GM19452 (cell line): ENCODE data around the gene DGKD.

Source experiments
- ATAC-seq: cut with Tn5 transposase; IDR thresholded peaks from one replicate; pipeline ENCODE4 v1.9.1; 2021; ENCODE audit not compliant: unreplicated experiment

Gene DGKD

DNA sequence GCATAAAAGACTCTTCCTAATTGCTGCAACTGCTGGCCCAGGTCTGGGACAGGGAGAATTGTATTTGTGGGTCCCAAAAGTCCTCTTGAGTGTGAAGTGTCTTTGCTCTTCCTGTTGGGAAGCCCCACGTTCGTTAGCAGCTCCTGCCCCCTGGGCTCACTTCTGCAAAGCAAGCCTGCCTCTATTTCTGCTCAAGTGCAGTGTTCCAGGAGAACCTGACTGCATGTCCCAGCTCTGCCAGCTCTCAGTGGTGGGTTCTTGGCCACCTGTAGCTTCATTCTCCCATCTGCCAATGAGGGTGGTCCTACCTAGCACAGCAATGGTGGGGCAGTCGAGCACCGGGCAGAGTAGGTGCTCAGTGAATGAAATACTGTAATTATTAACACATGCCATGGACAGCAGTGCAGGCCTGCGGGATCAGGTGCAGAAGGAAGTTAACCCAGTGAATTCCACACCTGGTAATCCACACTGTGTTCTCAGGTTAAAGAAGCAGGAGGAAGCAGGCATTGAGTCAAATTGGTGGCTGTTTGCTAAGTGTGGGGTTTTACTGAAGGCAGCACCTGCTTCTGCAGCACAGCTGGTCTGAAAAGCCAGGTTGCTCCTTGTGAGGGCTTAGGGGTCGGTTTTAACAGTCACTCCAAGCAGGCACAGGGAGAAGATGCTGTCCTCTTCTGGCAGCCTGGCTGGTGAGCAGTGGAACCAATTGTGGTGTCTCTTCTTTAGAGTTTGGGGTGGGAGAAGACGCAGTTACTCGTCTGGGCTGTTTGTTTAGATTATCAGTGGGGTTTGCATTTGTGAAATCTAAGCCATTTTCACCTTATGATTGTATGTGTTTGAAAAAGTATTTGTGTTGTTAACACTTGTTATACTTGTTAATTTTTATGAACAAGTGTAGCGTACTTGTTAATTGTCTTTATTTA, 54.3 kb downstream of the DGKD start:
- no peak for ATAC-seq

DNA sequence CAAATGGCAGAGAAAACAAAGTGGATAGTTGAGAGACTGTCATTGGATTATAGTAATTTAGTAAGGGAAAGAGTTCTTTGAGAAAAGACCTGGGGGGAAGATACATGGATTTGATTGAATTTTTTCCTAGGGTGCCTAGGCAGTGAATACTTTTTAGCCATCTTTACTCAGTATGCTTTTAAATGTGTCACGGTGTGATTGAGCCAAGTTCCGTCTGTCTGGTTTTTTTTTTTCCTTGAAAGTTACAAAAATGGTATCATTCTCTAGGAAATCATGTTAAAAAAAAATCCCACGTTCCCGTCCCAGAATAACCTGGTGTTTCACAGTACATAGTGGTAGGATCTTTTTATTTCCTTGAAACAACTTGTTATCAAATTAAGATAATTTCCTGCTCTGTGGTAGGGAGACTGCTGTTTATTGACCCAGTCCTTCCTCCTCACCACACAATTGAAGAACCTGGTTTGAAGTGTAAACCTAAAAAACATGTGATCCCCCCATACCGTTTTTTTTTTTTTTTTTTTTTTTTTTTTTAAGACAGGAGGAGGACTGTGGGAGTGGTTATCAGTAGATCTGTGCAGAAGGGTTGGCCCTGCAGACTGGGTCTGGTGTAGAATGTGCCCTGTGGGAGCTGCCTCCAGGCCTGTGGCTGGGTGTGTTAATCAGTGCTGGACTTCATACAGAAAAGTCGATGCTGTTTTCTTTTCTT, 55.1 kb downstream of the DGKD start:
- ATAC-seq, result no peak

- ATAC-seq, result no peak
Observed at GRCh38 chr2:233410196-233410760, 56.0 kb downstream of the DGKD start.

DNA sequence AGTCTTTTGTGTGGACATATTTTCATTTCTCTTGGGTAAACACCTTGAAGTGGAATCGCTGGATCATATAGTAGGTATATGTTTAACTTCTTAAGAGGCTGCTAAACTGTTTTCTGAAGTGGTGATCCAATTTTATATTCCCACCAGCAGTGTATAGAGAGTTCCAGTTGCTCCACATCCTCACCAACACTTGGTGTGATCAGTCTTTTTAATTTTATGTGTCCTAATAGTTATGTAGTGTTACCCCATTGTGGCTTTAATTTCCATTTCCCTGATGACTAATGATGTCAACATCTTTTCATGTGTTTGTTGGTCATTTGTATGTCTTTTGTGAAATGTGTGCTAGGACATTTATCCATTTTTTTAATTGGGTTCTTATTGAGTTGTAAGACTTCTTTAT, 56.9 kb downstream of the DGKD start:
- no peak for ATAC-seq

- no peak for ATAC-seq
Observed at GRCh38 chr2:233412405-233412804, 58.1 kb downstream of the DGKD start.

DNA sequence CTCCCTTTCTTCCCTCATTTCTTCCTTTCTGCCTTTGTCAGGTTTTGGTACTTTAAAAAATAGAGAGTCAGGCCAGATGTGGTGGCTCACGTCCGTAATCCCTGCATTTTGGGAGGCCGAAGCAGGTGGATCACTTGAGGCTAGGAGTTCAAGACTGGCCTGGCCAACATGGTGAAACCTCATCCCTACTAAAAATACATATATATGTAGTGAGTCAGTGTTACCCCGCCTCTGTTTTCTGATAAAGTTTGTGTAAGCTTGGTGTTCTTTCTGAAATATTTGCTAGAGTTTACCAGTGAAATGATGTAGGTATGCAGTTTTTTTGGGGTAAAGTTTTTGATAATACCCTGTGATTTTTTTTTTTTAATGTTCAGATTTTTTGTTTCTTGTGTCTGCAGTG, 58.8 kb downstream of the DGKD start:
- no peak for ATAC-seq

DNA sequence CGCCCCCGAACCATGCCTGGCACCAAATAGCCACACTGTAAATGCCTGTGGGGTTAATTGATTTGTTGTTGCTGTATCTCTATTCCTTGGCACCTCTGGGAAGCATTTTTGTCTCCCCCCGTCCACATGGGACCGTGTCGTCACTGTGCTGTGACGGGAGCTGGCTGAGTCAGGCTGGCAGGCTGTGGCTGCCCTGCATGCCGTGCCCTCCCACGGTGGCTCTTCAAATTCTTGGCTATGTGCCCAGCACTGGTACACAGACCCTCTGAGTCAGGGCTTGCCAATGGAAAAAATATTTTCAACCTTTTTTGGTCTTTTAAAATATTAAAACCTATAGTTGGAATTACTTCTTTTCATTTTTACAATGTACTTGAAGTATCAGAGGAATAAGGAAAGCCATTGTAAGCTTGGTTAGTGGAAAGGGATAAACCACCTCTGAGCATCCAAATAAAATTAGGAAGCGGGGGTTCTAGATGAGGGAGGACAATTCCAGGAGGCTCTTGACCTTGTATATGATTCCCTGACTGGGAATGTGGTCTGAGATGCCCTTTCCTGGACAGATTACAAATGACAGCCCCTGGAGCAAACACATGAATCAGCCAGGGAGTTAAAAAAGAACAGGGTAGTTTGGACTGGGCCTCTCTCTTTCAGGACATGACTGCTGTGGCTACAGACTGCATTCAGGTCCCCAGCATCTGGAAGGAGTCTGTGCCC, 59.4 kb downstream of the DGKD start:
- ATAC-seq, result no peak

- ATAC-seq, result no peak
Observed at GRCh38 chr2:233414273-233414654, 60.0 kb downstream of the DGKD start.

- ATAC-seq, result no peak
Observed at GRCh38 chr2:233414777-233415570, 60.7 kb downstream of the DGKD start.

- no peak for ATAC-seq
Observed at GRCh38 chr2:233416199-233416598, 61.9 kb downstream of the DGKD start.

DNA sequence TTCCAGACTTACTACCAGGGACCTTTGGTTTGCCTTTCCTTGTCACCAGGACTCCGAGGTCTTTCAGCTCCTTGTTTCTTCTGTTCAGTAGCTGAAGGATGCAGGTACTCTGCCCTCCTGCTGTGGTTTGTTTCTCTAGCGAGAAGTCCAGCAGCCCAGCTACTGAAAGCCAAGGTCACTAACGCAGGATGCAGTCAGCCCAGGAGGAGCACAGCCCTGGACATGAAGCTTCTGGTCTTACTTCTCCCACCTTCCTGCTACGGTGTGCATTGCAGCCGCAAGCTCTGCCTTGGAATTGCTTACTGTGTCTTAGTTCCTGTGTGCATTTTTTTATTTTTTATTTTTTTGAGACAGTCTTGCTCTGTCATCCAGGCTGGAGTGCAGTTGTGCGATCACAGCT, 62.4 kb downstream of the DGKD start:
- ATAC-seq, result no peak

- ATAC-seq, result no peak
Observed at GRCh38 chr2:233417282-233417681, 63.0 kb downstream of the DGKD start.

GRCh38 chr2:233418052-233418760, 63.9 kb downstream of the DGKD start:
- ATAC-seq, result no peak

GRCh38 chr2:233418761-233419546, 64.7 kb downstream of the DGKD start:
- ATAC-seq, result peak; percentile 40

DNA sequence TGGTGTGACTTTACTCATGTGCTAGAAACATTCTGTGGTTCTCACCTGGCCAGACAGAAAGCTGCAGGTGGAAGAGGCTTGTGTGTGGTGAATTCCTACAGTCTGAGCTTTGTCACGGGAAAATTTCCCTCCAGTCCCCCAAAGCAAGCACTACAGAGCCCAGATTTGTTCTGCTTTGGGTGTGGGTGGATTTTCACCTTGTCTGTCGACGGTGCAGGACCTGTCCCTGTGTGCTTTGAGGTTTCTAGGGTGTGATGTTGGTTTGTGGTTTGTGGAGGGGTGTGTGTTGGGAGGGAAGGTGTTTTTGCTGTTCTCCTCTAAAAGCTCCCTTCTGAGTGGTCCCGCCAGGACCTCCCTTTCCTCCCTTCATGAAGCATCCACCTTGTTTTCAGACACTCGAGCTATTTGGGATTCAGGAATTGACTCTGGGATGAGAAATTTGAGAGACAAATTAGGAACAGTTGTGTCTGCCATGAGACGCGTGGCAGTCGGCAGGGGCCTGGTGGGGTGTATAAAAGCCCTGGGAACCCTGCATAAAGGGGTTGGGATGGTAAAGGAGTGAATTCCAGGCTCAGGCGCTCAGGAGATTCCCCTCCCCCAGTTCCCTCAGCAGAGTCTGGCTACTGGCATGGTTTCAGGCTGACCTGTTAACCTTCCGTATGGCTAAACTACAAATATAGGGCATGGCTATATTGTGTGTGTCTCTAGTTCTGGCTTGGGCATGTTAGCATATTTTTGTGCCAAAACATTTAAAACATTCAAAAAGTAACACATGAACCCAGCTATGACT, 65.5 kb downstream of the DGKD start:
- ATAC-seq, result no peak

- no peak for ATAC-seq
Observed at GRCh38 chr2:233421091-233421816, 67.0 kb downstream of the DGKD start.

- ATAC-seq, result peak; percentile 64
Observed at GRCh38 chr2:233422050-233422639, 67.9 kb downstream of the DGKD start.
